Spinal cord (tissue), 10 donors: Measurements from ENCODE around the gene SURF1. TPM values are rescaled to one million over a fixed set of nuclear protein-coding genes. Genes with fewer than 3 reads are reported as not detected.

Source experiments
- DNase-seq, 6 donors: peaks; one replicate each; pipeline versions ENCODE4 v3.0.0 to v3.0.0-alpha.2; 2013 to 2015; ENCODE audit warnings: low spot score in 6 of 6, low read depth in 4 of 6
- H3K27ac ChIP-seq: one replicate; pipeline ENCODE4 v1.5.1; 2013; ENCODE audit warnings: low read depth, low read length, control low read depth
- H3K27me3 ChIP-seq: one replicate; pipeline ENCODE4 v1.6.1; 2013; ENCODE audit warnings: low read length; ENCODE audit not compliant: control insufficient read depth, insufficient read depth
- H3K36me3 ChIP-seq: one replicate; pipeline ENCODE4 v1.6.1; 2013; ENCODE audit warnings: low read length; ENCODE audit not compliant: control insufficient read depth, insufficient read depth
- H3K4me1 ChIP-seq: one replicate; pipeline ENCODE4 v1.6.1; 2013; ENCODE audit warnings: low read length; ENCODE audit not compliant: control insufficient read depth, insufficient read depth
- H3K4me3 ChIP-seq: one replicate; pipeline ENCODE4 v1.5.1; 2013; ENCODE audit warnings: low read depth, low read length, control low read depth
- H3K9me3 ChIP-seq: one replicate; pipeline ENCODE4 v1.6.1; 2013; ENCODE audit warnings: low read length; ENCODE audit not compliant: control insufficient read depth, insufficient read depth
- WGBS: methylation state at CpG from one replicate; pipeline ENCODE4 v1.1.5; 2013; ENCODE audit warnings: missing lambda C conversion rate; ENCODE audit not compliant: insufficient coverage; 5-methylcytosine and 5-hydroxymethylcytosine counted together
- long read RNA-seq, 4 donors: transcript quantifications; one replicate each; lab custom pipeline, GENCODE V29; 2026
- polyA plus RNA-seq, 2 donors: library from polyadenylated mRNA; unstranded; fragments of 120-200 nt; gene quantifications; one replicate each; pipeline ENCODE4 v1.2.1, GENCODE V29; 2013; ENCODE audit not compliant: insufficient read length in 2 of 2
- total RNA-seq, 2 donors: library from RNA; depleted of rRNA in 1 of 2; stranded (reverse); fragments of 120-200 nt in 1 of 2; fragments of >200 nt in 1 of 2; gene quantifications; one replicate each; pipeline versions ENCODE4 v1.2.3 to v1.2.4, GENCODE V29; 2013 to 2014
- donor health status: healthy.

SURF1 gene
- total RNA-seq (10 to 100 TPM; 14.7 to 31.5 TPM), polyA plus RNA-seq (10 to 100 TPM; 37.9 to 39.1 TPM)
- long read RNA-seq, donor 1, transcript SURF1-201 (9 exons, 1,093 nt) = major isoform, 13 of 21 reads
- long read RNA-seq, donor 1, partial matches to known transcripts = 0 of 21 reads
- long read RNA-seq, donor 1, other reads (novel, unspliced or antisense) = 0 of 21 reads
- long read RNA-seq, donor 2, transcript SURF1-201 (9 exons, 1,093 nt) = major isoform, 9 of 43 reads
- long read RNA-seq, donor 2, partial matches to known transcripts = 6 of 43 reads
- long read RNA-seq, donor 2, other reads (novel, unspliced or antisense) = 25 of 43 reads
- long read RNA-seq, donor 3, transcript SURF1-201 (9 exons, 1,093 nt) = major isoform, 9 of 19 reads
- long read RNA-seq, donor 3, transcript SURF1-203 (2 exons, 493 nt) = minor isoform, 7 of 19 reads
- long read RNA-seq, donor 3, partial matches to known transcripts = 0 of 19 reads
- long read RNA-seq, donor 3, other reads (novel, unspliced or antisense) = 0 of 19 reads
- long read RNA-seq, donor 4, transcript SURF1-201 (9 exons, 1,093 nt) = major isoform, 14 of 23 reads
- long read RNA-seq, donor 4, partial matches to known transcripts = 6 of 23 reads
- long read RNA-seq, donor 4, other reads (novel, unspliced or antisense) = 0 of 23 reads

- Histone ChIP-seq H3K4me1 (peaks cover 44% of the 10 kb centered on the region), H3K27me3 (no peaks in the 10 kb centered on the region), H3K36me3 (peaks cover 69% of the 10 kb centered on the region), H3K27ac (no peak within 1 kb of the TSS), H3K9me3 (no peaks in the 10 kb centered on the region), H3K4me3 (peak within 1 kb of the TSS; percentile 68)
- under 1% methylated on average over 78 of the region's 78 CpGs for WGBS
- DNase-seq = peak in 3 of 6 donors; percentile 75 to 94 (median 94)
These were observed at the start of gene SURF1, which contains the start of gene SURF2 for GRCh38 chr9:133356391-133357091. Gene SURF1, minus strand, starts transcription at chr9:133356487. Its CDS starts 34 bp downstream, at chr9:133356453. Gene SURF2, plus strand, starts transcription at chr9:133356550. Its CDS starts 43 bp downstream, at chr9:133356593.

- 88% methylated on average over 10 of the region's 19 CpGs for WGBS
These were observed 49.5 kb upstream of the SURF1 start for GRCh38 chr9:133405508-133406438.

GRCh38 chr9:133404454-133405002, 48.2 kb upstream of the SURF1 start:
- Histone ChIP-seq H3K9me3 (no peaks in the 10 kb centered on the region), H3K36me3 (peaks cover 85% of the 10 kb centered on the region), H3K4me1 (no peaks in the 10 kb centered on the region), H3K4me3 (no peak overlapping the region), H3K27ac (no peak overlapping the region), H3K27me3 (no peaks in the 10 kb centered on the region)
- 89% methylated on average over 8 of the region's 12 CpGs for WGBS
- no peak for DNase-seq

More at GRCh38 chr9:133405508-133406438, 49.5 kb upstream of the SURF1 start:
- H3K27me3 ChIP-seq = no peaks in the 10 kb centered on the region
- no peak for DNase-seq
- H3K4me3 ChIP-seq = no peak overlapping the region
- H3K27ac ChIP-seq = no peak overlapping the region
- H3K4me1 ChIP-seq = no peaks in the 10 kb centered on the region
- peaks cover 87% of the 10 kb centered on the region for H3K36me3 ChIP-seq
- no peaks in the 10 kb centered on the region for H3K9me3 ChIP-seq

- peaks cover 82% of the 10 kb centered on the region for H3K36me3 ChIP-seq
- no peak overlapping the region for H3K4me3 ChIP-seq
- 84% methylated on average over 14 of the region's 16 CpGs for WGBS
- H3K9me3 ChIP-seq = no peaks in the 10 kb centered on the region
- H3K27ac ChIP-seq = no peak overlapping the region
- H3K4me1 ChIP-seq = no peaks in the 10 kb centered on the region
- H3K27me3 ChIP-seq = no peaks in the 10 kb centered on the region
- no peak for DNase-seq
These were observed 47.6 kb upstream of the SURF1 start for GRCh38 chr9:133403766-133404453.

- Histone ChIP-seq H3K36me3 (peaks cover 75% of the 10 kb centered on the region), H3K9me3 (no peaks in the 10 kb centered on the region), H3K27me3 (no peaks in the 10 kb centered on the region), H3K27ac (no peak overlapping the region), H3K4me3 (no peak overlapping the region), H3K4me1 (no peaks in the 10 kb centered on the region)
- WGBS = 80% methylated on average over 7 of the region's 7 CpGs
- no peak for DNase-seq
These were observed 46.4 kb upstream of the SURF1 start for GRCh38 chr9:133402689-133403088.

- no peak for DNase-seq
- no peaks in the 10 kb centered on the region for H3K9me3 ChIP-seq
- no peak overlapping the region for H3K27ac ChIP-seq
- 91% methylated on average over 4 of the region's 6 CpGs for WGBS
- no peaks in the 10 kb centered on the region for H3K4me1 ChIP-seq
- H3K27me3 ChIP-seq = no peaks in the 10 kb centered on the region
- H3K4me3 ChIP-seq = no peak overlapping the region
- H3K36me3 ChIP-seq = peaks cover 64% of the 10 kb centered on the region
These were observed 45.3 kb upstream of the SURF1 start for GRCh38 chr9:133401588-133401987.

GRCh38 chr9:133400292-133400691, 44.0 kb upstream of the SURF1 start:
- peaks cover 51% of the 10 kb centered on the region for H3K36me3 ChIP-seq
- 89% methylated on average over 12 of the region's 12 CpGs for WGBS
- H3K27me3 ChIP-seq = no peaks in the 10 kb centered on the region
- H3K9me3 ChIP-seq = no peaks in the 10 kb centered on the region
- no peaks in the 10 kb centered on the region for H3K4me1 ChIP-seq
- DNase-seq = no peak
- H3K27ac ChIP-seq = no peak overlapping the region
- no peak overlapping the region for H3K4me3 ChIP-seq

GRCh38 chr9:133397895-133398294, 41.6 kb upstream of the SURF1 start:
- Histone ChIP-seq H3K36me3 (peaks cover 27% of the 10 kb centered on the region), H3K9me3 (no peaks in the 10 kb centered on the region), H3K27ac (no peak overlapping the region), H3K4me3 (no peak overlapping the region), H3K4me1 (no peaks in the 10 kb centered on the region), H3K27me3 (no peaks in the 10 kb centered on the region)
- 74% methylated on average over 4 of the region's 9 CpGs for WGBS
- DNase-seq = no peak
